OCI-LY3 (cell line): ENCODE results near the gene MALAT1.

Experiments used
- H2AFZ ChIP-seq: fragments of 200-600, 300-600 bp; shearing (Covaris generic); 2 replicates; pipeline ENCODE4 v1.6.0; 2014; ENCODE audit warnings: antibody characterized with exemption, low read depth, low read length
- H3K27ac ChIP-seq: fragments of 200-600, 300-600 bp; sonication (generic); 2 replicates; pipeline ENCODE4 v1.5.1; 2014; ENCODE audit warnings: mild to moderate bottlenecking, low read length, moderate library complexity, mixed read lengths
- H3K27me3 ChIP-seq: fragments of 200-600, 300-600 bp; sonication (generic); 2 replicates; pipeline ENCODE4 v1.6.1; 2014; ENCODE audit warnings: low read depth, low read length, mixed read lengths
- H3K36me3 ChIP-seq: fragments of 200-600, 300-600 bp; sonication (generic); replicated peaks from 2 replicates; pipeline ENCODE3; 2014; ENCODE audit warnings: low read depth, low read length, mixed read lengths
- H3K4me1 ChIP-seq: fragments of 300-600, 200-600 bp; sonication (generic); 2 replicates; pipeline ENCODE4 v1.6.1; 2014; ENCODE audit warnings: low read length, mixed read lengths
- H3K4me2 ChIP-seq: fragments of 200-600, 300-600 bp; sonication (generic); 2 replicates; pipeline ENCODE4 v1.6.1; 2014; ENCODE audit warnings: low read length, mixed read lengths
- H3K4me3 ChIP-seq: fragments of 300-600, 200-600 bp; sonication (generic); 2 replicates; pipeline ENCODE4 v1.5.1; 2014; ENCODE audit warnings: antibody characterized with exemption, mild to moderate bottlenecking, low read length, moderate library complexity
- H3K79me2 ChIP-seq: fragments of 300-600, 200-600 bp; shearing (Covaris generic); 2 replicates; pipeline ENCODE4 v1.6.1; 2014; ENCODE audit warnings: mild to moderate bottlenecking, low read length, mixed read lengths
- H3K9ac ChIP-seq: fragments of 300-600, 200-600 bp; shearing (Covaris generic); 2 replicates; pipeline ENCODE4 v1.6.0; 2014; ENCODE audit warnings: mild to moderate bottlenecking, low read length, moderate library complexity
- H3K9me3 ChIP-seq: fragments of 200-600, 300-600 bp; shearing (Covaris generic); 2 replicates; pipeline ENCODE4 v1.6.1; 2014; ENCODE audit warnings: low read length, mixed read lengths; ENCODE audit not compliant: insufficient read depth
- H4K20me1 ChIP-seq: fragments of 200-600, 300-600 bp; sonication (generic); 2 replicates; pipeline ENCODE4 v1.6.1; 2016; ENCODE audit warnings: low read length, mixed read lengths; ENCODE audit not compliant: insufficient read depth
- EZH2phosphoT487 ChIP-seq: fragments of 200-600 bp; shearing (Covaris generic); IDR thresholded peaks from 2 replicates; pipeline ENCODE4 v1.6.1; 2018; ENCODE audit warnings: antibody characterized with exemption, mixed run types, low read depth
- TF ChIP-seq, protein P1 (sequence below): fragments of 200-600, 300-600 bp; sonication (generic); IDR thresholded peaks from 2 replicates; pipeline ENCODE4 v1.5.1; 2014; ENCODE audit warnings: antibody characterized with exemption, low read length, low read depth

Gene MALAT1

GRCh38 chr11:65492637-65493366 lies 6.0 kb upstream of the MALAT1 start:
- H3K4me1 ChIP-seq: peaks cover 78% of the 10 kb centered on the region
- H3K9ac ChIP-seq: peak overlapping the region; percentile 60
- H3K36me3 ChIP-seq: no peaks in the 10 kb centered on the region
- H3K27me3 ChIP-seq: no peaks in the 10 kb centered on the region
- H3K79me2 ChIP-seq: peaks cover 28% of the 10 kb centered on the region
- TF ChIP-seq, protein P1, sequence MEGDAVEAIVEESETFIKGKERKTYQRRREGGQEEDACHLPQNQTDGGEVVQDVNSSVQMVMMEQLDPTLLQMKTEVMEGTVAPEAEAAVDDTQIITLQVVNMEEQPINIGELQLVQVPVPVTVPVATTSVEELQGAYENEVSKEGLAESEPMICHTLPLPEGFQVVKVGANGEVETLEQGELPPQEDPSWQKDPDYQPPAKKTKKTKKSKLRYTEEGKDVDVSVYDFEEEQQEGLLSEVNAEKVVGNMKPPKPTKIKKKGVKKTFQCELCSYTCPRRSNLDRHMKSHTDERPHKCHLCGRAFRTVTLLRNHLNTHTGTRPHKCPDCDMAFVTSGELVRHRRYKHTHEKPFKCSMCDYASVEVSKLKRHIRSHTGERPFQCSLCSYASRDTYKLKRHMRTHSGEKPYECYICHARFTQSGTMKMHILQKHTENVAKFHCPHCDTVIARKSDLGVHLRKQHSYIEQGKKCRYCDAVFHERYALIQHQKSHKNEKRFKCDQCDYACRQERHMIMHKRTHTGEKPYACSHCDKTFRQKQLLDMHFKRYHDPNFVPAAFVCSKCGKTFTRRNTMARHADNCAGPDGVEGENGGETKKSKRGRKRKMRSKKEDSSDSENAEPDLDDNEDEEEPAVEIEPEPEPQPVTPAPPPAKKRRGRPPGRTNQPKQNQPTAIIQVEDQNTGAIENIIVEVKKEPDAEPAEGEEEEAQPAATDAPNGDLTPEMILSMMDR: no peak
- no peak for TF ChIP-seq EZH2phosphoT487
- H3K4me2 ChIP-seq: peak overlapping the region; percentile 76
- H2AFZ ChIP-seq: peak overlapping the region; percentile 92
- no peaks in the 10 kb centered on the region for H3K9me3 ChIP-seq
- peak overlapping the region; percentile 42 for H3K4me3 ChIP-seq
- H3K27ac ChIP-seq: peak overlapping the region; percentile 92
- no peaks in the 10 kb centered on the region for H4K20me1 ChIP-seq

DNA sequence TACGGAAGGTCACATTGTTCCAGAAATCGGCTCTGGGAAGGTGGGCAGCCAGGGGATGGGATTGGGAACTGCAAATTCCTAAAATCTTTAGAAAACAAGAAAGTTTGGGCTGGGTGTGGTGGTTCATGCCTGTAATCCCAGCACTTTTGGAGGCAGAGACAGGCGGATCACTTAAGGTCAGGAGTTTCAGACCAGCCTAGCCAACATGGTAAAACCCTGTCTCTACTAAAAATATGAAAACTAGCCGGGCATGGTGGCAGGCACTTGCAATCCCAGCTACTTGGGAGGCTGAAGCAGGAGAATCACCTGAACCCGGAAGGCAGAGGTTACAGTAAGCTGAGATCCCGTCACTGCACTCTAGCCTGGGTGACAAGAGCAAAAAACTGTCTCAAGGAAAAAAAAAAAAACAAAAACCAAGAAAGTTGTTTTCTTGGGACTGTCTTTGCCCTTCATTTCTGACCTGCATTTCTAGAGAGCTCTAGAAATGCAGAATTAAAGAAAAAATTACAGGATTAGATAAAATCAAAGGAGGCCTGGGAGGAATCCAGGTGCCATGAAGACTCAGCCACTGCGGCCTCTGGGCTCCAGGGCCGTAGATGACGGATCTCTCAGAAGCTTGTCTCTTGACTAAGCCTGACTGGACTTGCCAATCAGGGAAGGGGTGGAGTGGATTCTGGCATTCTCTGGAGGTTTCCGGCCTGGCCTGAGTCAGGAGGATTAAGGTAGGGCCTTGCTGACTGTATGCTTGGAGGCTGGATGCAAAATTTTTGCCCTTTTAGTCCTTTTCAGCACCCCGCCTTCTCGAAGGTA lies 5.3 kb upstream of the MALAT1 start:
- Histone ChIP-seq H3K4me1 (peaks cover 77% of the 10 kb centered on the region), H3K36me3 (no peaks in the 10 kb centered on the region), H3K27ac (peak overlapping the region; percentile 92), H3K4me2 (peak overlapping the region; percentile 76), H4K20me1 (no peaks in the 10 kb centered on the region), H3K4me3 (peak overlapping the region; percentile 42), H3K79me2 (peaks cover 36% of the 10 kb centered on the region), H3K9me3 (no peaks in the 10 kb centered on the region), H2AFZ (peak overlapping the region; percentile 92), H3K27me3 (no peaks in the 10 kb centered on the region), H3K9ac (peak overlapping the region; percentile 60)
- no peak for TF ChIP-seq EZH2phosphoT487
- TF ChIP-seq, protein P1: no peak

DNA sequence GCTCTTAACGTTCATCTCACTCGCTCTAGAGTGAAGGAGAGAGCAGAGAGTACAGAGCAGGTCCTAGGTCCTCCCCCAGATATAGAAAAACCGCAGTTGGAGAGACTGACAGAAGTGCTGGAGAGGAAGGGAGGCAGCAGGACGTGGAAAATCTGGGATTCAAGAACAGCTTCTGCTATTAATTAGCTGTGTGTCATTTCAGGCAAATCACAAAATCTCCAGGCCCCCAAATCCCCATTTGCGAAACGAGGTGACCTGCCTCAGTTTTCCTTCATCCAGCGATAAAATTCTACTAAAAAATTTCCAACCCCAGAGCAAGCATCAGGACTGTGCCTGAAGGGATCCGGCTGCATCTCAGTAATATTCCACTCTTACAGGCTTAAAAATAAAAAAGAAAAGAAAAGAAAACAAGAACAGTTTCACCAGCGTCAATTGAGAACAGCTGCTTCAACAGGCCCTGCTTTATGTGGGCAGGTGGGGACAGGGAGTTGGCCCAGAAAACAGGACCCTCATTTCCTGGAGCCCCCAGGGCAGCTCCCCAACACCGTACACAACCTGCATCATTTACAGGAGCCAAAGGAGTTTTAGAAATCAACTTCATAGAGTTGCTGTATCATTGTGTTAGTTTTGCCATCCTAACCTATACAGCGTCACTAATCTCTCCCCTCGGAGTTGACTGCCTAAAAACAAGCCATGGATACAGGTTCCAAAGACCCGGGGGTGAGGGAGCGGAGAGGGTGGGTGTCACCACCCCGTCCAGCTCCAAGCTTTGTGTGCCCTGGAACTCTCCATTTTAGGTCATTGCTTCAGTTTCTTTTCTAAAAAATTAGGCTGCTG lies 2.3 kb upstream of the MALAT1 start:
- Histone ChIP-seq H3K4me1 (peaks cover 63% of the 10 kb centered on the region), H3K9me3 (no peaks in the 10 kb centered on the region), H2AFZ (no peak overlapping the region), H4K20me1 (peaks cover 22% of the 10 kb centered on the region), H3K4me3 (peak overlapping the region; percentile 69), H3K36me3 (peaks cover 25% of the 10 kb centered on the region), H3K27me3 (no peaks in the 10 kb centered on the region), H3K79me2 (peaks cover 66% of the 10 kb centered on the region), H3K27ac (peak overlapping the region; percentile 91), H3K4me2 (peak overlapping the region; percentile 90), H3K9ac (peak overlapping the region; percentile 83)
- TF ChIP-seq, protein P1: no peak
- TF ChIP-seq EZH2phosphoT487: no peak
